Measurements from ENCODE around the gene ZNF562. TPM values are rescaled to one million over a fixed set of nuclear protein-coding genes. Genes with fewer than 3 reads are reported as not detected.

The ZNF562 gene
- total and polyA plus RNA-seq, 2 of the 4 experiments (the other 2 are of a cell fraction) = 5.2 to 43.7 TPM

Other genes starting within 250 kb of the ZNF562 start
- 7.8 and 9.3 TPM in 2 replicates for gene ZNF266, start 239.5 kb downstream of the ZNF562 start, total RNA-seq (2012; rRNA removed)
- gene ZNF266, start 239.5 kb downstream of the ZNF562 start, polyA plus RNA-seq (2012; rRNA removed) = 6.7 and 9.8 TPM in 2 replicates
- gene ZNF560, start 176.5 kb downstream of the ZNF562 start, total RNA-seq (2012; rRNA removed) = 0.90 and 1.1 TPM in 2 replicates
- 0.33 and 0.36 TPM in 2 replicates for gene ZNF560, start 176.5 kb downstream of the ZNF562 start, polyA plus RNA-seq (2012; rRNA removed)
- 25.0 and 30.1 TPM in 2 replicates for gene ZNF426, start 136.5 kb downstream of the ZNF562 start, total RNA-seq (2012; rRNA removed)
- 3.8 and 4.4 TPM in 2 replicates for gene ZNF426, start 136.5 kb downstream of the ZNF562 start, polyA plus RNA-seq (2012; rRNA removed)
- gene ZNF121, start 90.6 kb downstream of the ZNF562 start, total RNA-seq (2012; rRNA removed) = 62.9 and 83.6 TPM in 2 replicates
- 2.0 and 3.1 TPM in 2 replicates for gene ZNF121, start 90.6 kb downstream of the ZNF562 start, polyA plus RNA-seq (2012; rRNA removed)
- 38.9 TPM in 2 replicates for gene ZNF561, start 53.9 kb downstream of the ZNF562 start, total RNA-seq (2012; rRNA removed)
- gene ZNF561, start 53.9 kb downstream of the ZNF562 start, polyA plus RNA-seq (2012; rRNA removed) = 15.9 and 22.5 TPM in 2 replicates
- 5.3 and 6.5 TPM in 2 replicates for gene ZNF846, start 93.6 kb upstream of the ZNF562 start, total RNA-seq (2012; rRNA removed)
- gene ZNF846, start 93.6 kb upstream of the ZNF562 start, polyA plus RNA-seq (2012; rRNA removed) = 4.6 and 5.7 TPM in 2 replicates
- 8.1 and 8.9 TPM in 2 replicates for gene FBXL12, start 144.0 kb upstream of the ZNF562 start, total RNA-seq (2012; rRNA removed)
- 42.6 and 47.6 TPM in 2 replicates for gene FBXL12, start 144.0 kb upstream of the ZNF562 start, polyA plus RNA-seq (2012; rRNA removed)
- 371 and 434 TPM in 2 replicates for gene UBL5, start 152.8 kb upstream of the ZNF562 start, total RNA-seq (2012; rRNA removed)
- 1,091 and 1,179 TPM in 2 replicates for gene UBL5, start 152.8 kb upstream of the ZNF562 start, polyA plus RNA-seq (2012; rRNA removed)
- gene PIN1, start 160.2 kb upstream of the ZNF562 start, total RNA-seq (2012; rRNA removed) = 76.0 and 77.2 TPM in 2 replicates
- 105 and 126 TPM in 2 replicates for gene PIN1, start 160.2 kb upstream of the ZNF562 start, polyA plus RNA-seq (2012; rRNA removed)